NCI-H226 (cell line): ENCODE results near the gene HEYL.
"Not testable (repeated sequence)": the region's sequence is repeated elsewhere in the genome, so short reads cannot be mapped to it uniquely, and the experiment has no call there.

ENCODE experiments used
- DNase-seq: peaks from one replicate; pipeline ENCODE4 v3.0.0-alpha.2; 2015

HEYL gene

DNA sequence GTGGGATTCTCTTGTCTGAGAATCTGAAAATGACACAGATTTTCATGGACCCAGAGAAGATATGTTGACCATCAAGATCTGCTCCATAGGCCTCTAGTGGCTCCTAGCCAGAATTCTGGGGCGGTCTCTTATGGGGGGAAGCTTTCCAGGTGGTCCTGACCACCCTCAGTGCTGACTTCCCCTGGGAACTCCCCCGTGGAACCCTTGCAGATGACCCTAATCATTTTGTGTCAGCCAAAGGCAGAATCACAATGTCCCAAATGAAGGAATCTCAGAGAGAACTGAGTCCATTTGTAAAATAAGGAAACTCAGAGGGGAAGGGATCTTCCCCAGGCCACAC lies 3.6 kb downstream of the HEYL start:
- no peak for DNase-seq

DNA sequence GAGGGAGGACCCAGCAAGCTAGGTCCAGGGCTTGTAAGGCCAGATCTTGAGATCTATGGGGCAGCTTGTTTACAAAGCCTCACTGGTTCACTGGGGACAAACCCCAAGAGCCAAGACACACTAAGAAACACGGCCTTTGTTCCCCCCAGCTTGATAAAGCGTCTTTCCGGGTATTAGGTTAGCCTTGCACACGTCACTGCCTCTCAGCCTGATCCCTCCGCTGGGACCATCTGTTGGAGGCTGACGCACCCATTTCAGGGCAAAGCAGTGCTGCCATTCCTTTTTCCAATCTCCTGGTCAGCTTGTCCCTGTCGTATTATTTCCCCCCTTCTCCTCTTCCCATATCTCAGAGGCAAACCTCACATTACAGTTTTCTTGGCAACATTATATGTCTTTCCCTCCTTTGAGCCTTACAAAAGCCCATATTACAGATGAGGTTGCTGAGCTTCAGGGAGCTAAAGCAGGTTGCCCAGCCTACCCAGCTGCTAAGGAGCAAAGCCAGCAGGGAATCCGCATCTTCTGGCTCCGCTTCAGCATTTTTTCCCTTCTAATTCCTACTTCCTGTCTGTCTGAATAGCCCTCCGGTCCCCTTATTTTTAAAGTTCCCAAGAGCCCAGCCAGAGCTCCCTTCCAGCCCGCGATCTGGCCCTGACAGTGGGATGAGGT lies 4.1 kb downstream of the HEYL start:
- DNase-seq = no peak

DNA sequence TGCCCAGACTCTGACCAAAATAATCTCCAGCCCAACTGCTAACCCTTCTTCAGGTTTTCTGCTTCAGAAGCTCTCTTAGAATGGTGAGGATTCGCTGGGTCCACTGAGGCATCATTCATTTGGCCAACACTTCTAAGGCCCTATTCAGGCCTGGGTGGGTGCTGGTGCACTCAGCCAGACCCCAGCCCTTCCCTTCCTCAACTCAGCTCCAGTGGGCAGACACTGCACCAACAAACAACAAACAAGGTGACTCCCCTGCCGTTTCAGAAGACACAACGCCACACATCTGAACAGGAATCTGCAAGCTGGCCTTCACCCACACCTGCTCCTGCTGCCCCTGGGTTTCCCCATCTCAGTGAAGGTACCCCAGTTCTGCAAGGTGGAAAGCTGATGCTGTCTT lies 6.0 kb downstream of the HEYL start:
- no peak for DNase-seq

DNA sequence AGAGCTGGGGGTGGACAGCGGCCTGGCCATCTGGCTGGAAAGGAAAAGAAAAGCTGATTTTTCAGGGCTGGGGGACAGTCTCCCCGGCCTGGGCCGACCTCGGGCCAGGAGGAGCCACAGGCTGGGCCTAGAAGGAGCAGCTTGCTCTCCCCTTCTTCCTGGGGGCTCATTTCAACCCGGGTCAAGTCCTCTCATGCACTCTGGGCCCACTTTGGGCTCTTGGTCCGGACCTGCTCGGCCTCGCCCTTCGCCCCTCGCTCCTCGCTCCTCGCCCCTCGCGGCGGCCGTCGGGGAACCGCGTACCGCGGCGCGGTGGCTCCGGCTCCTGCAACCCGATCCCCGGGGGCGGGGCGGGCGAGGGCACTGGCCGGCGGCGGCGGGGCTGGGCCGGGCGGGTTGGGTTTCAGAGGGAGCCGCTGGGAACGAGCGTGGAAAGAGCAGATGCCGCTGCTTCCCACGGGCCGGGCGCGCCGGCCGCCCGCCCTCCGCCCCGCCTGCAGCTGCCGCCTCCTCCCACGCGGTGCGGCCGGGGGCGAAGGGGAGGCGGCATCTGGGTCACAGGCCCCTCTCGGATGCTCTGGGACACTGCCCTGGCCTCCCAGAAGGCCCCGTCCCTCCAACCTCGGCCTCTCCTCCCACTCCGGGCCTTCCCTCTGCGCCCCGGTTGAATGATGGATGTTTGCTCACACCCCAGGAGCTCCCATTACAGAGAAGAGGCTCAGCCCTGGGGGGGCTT lies 6.6 kb downstream of the HEYL start:
- peak; percentile 21 for DNase-seq

DNA sequence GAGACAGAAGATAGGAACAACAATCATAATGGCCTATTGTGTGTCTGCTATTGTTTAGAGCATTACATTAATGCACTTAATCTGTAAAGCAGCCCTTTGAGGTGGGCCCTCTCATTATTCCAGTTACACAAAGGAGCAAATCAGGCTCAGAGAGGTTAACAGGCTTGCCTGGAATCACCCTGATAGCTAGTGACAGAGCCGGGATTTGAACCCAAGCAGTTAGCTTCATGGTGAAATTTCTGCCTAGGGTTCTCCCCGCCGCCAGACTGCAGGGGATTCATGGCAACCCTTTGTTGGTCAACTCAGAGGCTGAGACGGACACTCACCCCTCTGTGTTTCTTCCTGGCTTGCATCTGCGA lies 7.1 kb downstream of the HEYL start:
- DNase-seq = no peak

DNA sequence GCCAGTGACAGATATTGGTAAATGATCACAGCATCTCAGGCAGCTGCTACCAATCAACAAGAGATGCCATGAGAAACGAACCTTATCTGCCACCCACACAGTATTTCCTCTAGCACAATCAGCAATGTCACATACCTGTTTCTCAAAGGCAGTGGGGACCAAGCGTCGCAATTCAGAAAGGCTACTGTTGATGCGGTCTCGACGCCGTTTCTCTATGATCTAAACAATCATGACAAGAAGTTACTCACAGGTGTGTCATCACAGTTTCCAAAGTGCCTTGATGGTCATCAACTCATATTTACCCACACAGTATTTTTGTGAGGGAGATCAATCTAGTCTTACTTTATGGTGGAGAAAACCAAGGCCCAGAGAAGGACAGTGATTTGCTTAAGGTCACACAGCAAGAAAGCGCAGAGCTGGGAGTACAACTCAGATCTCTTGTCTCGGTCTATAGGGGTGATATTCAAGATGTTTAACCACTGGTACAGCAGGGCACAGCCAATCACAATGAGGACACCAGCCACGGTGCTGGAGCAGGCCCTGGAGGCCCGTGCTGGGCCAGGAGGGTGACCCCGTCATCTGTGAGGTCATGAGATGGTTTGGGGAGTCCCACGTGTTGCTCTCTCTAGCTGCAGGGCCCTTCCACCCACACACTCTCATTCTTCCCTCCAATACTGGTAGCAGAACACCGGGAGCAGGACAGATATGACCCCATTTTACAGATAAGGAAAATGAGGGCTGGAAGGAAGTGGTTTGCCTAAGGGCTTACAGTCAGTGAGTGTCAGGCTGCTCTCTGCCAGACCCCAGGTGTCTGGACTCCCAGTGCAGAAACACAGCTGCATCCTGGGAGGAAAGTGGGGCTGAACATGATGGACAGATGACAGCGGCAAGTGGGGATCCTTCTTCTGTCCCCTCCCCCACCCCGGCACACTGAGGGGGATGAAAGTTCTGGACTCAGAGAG lies 7.8 kb downstream of the HEYL start:
- no peak for DNase-seq

DNA sequence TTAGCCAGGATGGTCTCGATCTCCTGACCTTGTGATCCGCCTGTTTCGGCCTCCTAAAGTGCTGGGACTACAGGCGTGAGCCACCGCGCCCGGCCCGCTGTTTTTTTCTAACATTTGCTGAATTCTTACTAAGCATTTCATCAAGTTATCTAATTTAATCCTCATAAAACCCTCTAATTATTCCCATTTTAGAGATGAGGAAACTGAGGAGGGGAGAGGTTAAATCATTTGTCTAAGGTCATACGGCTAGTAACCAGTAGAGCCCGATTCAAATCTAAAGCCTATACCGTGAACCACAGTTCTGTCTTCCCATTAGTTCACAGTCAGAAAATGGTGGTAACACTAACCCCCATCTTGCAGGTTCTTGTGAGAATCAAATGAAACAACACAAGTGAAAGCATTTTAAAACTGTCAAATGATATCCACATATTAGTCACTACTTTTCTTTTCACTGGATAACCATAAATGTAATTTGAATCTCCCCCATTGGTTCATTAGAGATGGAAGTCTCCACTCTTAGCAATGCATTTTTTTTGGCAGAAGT lies 10.6 kb downstream of the HEYL start:
- no peak for DNase-seq

DNA sequence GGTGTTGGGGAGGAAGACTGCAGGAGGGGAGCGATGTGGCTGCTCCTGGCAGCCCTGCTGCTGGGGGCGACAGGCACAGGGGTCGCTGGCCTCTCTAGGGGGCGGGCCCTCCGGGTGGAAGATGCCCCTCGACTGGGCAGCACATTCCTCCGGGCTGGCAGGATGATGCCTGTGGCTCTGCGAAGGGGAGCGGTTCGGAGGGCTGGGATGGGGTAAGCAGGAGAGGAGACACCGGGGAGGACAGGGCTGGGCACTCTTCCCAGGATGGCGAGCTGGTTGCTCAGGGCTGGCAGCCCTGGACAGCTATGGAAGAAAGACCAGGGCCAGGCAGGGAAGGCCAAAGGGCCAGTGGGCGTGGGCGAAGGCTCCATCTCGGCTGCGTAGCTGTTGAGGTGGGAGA lies 12.8 kb downstream of the HEYL start:
- DNase-seq = no peak

DNA sequence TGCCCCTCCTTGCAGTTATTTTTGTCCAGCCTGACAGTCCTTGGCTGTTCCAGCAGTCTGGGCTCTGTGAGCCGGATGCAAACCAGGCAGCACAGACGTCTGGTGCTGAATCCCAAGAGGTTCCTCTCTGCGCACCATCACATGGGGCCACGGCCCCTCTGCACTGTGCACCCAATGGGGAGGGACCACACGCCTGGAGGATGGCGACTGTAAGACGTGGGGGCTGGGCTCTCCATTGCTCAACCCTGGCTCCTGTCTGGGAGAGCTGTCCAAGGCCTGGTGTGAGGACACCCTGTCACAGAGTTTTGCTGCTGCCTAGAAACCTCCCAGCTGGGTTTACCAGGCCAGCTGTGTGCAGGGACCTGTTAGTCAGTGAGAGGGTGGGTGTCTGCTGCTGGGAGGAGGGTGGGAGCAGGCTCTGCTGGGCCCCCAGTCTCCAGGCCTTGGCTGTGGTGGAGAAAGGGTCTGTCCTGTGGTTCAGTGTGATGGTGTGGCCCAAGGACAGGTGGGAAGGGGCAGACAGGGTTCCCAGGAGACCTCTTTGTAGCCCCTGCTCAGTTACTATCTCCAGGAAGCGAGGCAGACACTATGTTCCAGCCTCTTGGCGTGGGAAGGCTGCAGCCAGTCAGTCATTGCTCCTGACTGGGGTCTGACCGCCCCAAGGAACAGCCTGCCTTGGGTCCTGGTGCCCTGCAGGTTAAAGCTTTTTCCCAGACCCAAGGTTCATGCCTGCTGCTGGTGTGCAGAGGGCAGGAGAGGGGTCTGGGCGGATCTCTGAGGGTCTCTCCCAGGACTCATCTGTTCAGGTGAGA lies 13.8 kb downstream of the HEYL start:
- no peak for DNase-seq

DNA sequence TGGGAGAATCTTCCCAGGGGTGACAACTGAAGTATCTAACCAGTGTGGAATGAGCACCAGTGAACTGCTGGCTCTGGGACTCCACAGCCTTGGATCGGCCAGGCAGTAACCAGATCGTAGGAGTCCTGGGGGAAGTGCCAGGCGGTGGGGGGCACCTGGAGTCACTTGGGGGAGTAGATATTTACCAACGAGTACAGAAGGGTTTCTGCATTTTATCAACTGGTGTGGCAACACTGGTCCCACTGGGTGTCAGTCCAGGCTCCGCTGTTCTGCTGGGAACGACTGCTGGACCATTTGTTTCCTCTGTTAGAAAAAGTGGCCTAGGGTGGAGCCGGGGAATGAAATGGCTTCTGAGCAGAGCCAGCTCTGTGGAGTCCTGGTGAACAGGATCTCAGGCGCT lies 14.4 kb downstream of the HEYL start:
- DNase-seq = no peak

DNA sequence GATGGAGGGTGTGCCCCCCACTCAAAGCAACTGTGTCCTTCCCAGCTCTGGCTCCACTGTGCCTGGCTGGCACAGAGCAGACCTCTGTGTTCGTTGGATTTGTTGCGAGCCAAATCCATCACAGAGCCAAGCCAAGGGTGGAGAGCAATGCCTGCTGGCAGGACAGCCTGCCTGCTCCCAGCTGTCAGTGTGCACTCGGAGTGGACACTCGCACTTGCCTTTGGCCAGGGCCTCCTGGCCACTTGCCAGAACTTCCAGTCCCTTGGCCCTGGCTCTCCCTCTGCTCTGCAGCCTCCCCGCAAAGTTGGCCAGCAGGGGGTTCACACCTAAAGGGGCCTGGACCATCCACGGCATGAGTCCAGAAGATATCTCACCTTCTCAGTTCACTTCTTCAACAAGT lies 16.4 kb downstream of the HEYL start:
- no peak for DNase-seq

DNA sequence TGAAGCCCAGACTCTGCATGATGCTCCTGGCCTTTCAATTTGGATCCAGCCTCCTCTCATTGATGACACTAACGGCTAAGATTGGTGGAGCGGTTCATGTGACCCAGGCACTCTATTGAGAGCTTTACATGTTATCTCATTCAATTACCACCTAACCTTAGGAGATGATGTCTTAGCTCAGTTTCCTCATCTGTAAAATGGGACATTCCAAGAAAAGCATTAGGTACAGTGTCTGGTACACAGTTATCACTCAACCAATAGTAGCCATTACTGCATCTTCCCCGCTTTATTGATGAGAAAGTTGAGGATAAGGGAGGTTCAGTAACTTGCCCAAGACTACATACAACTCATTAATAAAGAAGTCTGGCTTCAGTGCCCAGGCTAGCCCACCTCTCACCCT lies 17.0 kb downstream of the HEYL start:
- DNase-seq = no peak

DNA sequence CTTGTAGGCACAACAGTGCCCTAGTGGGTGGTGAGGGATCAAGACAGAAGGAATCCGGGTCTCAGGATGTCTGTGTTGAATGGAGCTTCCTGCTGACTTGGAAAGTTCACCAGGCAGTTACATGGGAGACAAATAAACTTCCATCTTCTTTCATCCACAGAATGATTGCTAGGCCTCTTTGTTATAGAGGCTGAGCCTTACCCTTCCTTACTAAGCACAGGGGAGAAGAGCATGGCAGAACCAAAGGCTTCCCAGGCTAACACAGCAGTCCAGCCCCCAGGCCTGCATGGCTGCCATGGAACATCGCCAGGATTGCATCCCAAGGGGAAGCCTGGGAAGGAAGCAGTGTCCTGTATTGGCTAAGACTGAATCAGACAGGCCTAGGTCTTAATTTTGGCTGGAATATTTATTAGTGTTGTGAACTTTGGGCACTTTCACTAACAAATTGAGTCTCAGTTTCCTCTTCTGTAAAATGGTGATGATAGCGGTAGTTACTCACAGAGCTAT lies 18.7 kb downstream of the HEYL start:
- DNase-seq = no peak

DNA sequence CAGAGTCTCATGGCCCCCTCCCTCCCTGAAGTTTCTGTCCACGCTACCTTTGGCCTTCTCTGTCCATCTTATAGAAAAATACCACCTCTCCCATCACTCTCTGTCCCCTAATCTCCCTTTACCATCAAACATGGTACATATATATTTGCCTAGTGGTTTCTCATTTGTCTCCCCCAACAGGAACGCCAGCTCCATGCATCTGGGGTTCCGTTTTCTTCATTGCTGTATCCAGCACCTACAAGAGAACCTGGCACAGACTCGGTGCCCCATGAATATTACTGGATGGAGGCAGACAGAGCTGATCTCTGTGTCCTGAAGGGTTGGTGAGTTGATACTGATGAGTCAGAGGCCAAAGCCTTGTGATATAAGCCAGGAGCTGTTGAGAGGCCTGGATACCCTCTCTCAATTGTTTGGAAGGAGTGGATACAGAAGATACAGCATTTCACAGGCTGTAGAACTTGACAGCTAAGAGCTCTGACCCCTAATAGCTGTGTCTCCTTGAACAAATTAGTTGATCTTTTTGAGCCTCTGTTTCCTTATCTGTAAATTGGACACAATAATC lies 21.9 kb downstream of the HEYL start:
- DNase-seq = peak; percentile 6

DNA sequence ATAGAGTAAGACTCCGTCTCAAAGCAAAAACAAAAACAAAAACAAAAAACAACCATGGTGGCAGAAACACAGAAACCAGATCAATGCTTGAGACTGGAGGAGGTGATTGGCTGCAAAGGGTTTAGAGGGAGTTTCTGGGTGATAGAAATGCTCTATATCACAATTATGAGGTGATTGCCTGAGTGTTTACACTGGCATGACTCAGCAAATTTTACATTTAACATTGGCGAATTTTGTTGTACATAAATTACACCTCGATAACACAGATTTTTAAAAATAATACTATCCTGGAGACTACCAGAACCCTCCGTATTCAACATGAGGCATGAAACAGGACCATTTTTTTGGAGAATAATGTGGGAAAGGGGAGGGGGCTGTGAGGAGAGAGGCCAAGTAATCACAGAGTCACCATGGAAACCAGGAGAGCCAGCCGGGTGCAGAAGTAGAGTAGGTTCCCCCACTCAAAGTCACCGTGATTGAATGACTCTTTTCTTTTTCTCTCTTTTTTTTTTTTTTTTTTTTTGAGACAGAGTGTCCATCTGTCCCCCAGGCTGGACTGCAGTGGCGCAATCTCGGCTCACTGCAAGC lies 24.3 kb downstream of the HEYL start:
- no peak for DNase-seq

DNA sequence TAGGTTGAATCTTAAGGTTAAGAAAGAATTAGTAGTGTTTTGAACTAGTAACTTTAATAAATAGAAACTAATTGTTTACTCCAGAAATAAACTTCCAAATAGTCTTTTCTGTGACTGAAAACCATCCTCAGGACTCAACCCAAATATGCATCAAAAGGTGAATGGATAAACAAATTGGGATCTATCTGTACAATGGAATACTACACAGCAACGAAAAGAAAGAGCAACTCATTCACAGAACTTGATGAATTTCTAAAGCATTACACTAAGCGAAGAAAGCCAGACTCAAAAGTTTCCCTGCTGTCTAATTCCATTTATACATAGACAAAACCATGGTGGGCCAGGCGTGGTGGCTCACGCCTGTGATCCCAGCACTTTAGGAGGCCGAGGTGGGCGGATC lies 25.0 kb downstream of the HEYL start:
- no peak for DNase-seq

DNA sequence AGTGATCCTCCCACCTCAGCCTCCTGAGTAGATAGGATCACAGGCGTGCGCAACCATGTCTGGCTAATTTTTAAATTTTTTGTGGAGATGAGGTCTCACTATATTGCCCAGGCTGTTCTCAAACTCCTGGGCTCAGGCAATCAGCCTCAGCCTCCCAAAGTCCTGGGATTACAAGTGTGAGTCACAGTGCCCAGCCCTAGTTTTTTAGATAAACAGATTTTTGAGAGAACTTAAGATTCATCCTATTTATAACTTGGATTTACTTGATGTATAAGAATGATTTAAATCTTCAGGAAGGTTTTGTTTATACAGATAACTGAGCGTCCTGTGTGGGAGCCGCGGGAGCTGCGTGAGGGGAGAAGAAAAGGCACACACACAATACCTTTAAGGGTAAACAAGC lies 26.2 kb downstream of the HEYL start:
- no peak for DNase-seq

DNA sequence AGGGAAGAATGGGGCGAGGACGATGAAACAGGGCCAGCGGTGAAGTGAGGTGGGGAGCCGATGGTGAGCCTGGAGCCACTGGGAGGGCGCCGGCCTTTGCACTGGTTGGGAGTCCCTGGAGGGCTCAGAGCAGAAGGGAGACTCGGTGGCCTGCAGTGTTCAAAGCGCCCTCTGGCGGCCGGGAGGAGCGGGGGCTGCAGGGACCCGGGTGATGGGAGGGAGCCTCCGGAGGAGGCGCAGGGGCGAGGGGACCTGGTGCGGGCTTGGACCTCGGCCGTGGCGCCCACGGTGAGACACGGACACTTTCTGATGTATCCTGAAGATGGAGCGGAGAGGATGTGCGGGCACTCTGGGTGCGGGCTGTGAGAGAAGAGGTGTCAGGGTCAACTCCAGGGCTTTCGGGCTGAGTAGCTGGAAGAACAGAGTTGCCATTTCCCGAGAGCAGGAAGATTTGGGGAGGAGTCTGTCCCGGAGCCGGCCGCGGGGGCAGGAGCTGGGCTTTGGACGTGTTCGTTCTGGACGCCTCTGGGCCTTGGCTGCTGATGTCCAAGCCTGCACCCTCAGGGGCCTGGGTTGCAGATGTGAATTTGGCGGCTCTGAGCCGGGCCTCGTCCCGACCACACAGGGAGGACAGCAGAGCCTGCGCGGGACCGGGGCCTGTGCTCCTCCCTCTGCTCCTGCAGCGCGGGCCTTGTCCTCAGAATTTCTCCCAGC lies 29.7 kb downstream of the HEYL start:
- no peak for DNase-seq

DNA sequence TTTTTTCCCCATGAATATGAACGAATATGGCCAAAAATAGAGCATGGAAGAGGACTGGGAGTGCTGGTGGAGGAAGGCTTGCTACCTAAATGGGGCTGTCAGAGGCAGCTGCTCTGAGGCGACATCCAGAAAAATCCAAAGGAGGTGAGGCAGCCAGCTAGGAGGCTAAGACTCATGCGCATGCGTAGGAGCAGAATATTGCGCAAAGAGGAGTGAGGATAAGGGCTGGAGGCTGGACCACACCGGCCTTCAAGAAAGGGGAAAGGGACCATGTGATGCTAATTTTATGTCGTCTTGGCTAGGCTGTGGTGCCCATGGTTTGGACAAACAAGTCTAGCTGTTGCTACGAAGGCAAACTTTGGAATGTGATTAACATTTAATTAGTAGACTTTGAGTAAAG lies 30.5 kb downstream of the HEYL start:
- no peak for DNase-seq

DNA sequence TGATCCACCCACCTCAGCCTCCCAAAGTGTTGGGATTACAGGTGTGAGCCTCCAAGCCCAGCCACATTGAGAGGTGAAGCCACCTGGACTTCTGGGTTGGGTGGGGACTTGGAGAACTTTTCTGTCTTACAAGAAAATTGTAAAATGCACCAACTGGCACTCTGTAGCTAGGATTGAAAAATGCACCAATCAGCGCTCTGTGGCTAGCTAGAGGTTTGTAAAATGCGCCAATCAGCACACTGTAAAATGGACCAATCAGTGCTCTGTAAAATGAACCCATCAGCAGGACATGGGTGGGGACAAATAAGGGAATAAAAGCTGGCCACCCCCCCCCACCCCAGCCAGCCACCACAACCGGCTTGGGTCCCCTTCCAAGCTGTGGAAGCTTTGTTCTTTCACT lies 35.8 kb downstream of the HEYL start:
- not testable (repeated sequence) for DNase-seq

DNA sequence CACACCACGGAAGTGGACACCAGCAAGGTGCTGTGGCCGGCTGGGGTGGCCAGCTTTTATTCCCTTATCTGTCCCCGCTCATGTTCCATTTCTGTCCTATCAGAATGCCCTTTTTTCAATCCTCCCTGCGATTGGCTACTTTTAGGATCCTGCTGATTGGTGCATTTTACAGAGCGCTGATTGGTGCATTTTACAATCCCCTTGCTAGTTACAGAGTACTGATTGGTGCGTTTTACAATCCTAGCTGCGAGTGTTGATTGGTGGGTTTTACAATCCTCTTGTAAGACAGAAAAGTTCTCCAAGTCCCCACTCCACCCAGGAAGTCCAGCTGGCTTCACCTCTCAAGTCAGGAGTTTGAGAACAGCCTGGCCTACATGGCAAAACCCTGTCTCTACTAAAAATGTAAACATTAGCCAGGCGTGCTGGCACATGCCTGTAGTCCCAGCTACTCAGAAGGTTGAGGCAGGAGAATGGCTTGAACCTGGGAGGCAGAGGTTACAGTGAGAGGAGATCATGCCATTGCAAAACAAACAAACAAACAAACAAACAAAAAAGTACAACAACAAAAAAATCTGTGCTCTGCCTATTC lies 37.7 kb downstream of the HEYL start:
- not testable (repeated sequence) for DNase-seq
